Fibroblast of the aortic adventitia (primary cell): ENCODE measurements around the gene DPP6. TPM values are rescaled to one million over a fixed set of nuclear protein-coding genes. Genes with fewer than 3 reads are reported as not detected.

Experiments
- DNase-seq: peaks from one replicate; pipeline ENCODE4 v3.0.0-alpha.2; 2010; ENCODE audit warnings: low read depth
- H3K4me3 ChIP-seq: 2 replicates; pipeline ENCODE4 v1.5.1; 2011; ENCODE audit warnings: low read depth, mild to moderate bottlenecking, control low read depth, low read length, moderate library complexity
- total RNA-seq: library from RNA; depleted of rRNA; stranded (reverse); fragments of >200 nt; gene quantifications from 2 replicates; pipeline ENCODE4 v1.2.3, GENCODE V29; 2012; ENCODE audit warnings: low replicate concordance
- TF ChIP-seq, protein P1 (sequence below): IDR thresholded peaks from 2 replicates; pipeline ENCODE4 v1.5.1; 2011; ENCODE audit warnings: mild to moderate bottlenecking, low read length, control low read depth, inconsistent platforms; ENCODE audit not compliant: insufficient read depth

DPP6 gene
- total RNA-seq, 1 donor, result not detected

DNA sequence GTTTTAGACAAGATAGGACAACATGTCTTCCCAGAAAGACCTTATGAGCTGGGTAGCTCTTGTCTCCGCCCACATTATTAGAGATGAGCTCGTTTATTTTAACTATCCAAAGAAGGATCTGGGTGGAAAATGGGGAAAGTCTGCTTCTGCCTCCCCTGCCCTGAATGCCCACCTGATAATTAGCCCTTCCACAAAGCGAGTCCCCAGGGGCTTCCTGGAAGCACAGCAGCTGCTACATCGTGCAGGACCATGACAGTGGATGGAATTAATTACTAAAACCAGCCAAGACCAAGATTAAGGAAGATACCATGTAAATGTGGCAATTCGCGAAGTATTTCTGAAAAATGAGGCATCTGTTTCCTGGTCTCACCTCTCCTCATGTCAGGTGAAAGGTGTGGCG lies 576.4 kb downstream of the DPP6 start:
- H3K4me3 ChIP-seq, result no peak overlapping the region
- TF ChIP-seq, protein P1, sequence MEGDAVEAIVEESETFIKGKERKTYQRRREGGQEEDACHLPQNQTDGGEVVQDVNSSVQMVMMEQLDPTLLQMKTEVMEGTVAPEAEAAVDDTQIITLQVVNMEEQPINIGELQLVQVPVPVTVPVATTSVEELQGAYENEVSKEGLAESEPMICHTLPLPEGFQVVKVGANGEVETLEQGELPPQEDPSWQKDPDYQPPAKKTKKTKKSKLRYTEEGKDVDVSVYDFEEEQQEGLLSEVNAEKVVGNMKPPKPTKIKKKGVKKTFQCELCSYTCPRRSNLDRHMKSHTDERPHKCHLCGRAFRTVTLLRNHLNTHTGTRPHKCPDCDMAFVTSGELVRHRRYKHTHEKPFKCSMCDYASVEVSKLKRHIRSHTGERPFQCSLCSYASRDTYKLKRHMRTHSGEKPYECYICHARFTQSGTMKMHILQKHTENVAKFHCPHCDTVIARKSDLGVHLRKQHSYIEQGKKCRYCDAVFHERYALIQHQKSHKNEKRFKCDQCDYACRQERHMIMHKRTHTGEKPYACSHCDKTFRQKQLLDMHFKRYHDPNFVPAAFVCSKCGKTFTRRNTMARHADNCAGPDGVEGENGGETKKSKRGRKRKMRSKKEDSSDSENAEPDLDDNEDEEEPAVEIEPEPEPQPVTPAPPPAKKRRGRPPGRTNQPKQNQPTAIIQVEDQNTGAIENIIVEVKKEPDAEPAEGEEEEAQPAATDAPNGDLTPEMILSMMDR, result no peak
- no peak for DNase-seq

DNA sequence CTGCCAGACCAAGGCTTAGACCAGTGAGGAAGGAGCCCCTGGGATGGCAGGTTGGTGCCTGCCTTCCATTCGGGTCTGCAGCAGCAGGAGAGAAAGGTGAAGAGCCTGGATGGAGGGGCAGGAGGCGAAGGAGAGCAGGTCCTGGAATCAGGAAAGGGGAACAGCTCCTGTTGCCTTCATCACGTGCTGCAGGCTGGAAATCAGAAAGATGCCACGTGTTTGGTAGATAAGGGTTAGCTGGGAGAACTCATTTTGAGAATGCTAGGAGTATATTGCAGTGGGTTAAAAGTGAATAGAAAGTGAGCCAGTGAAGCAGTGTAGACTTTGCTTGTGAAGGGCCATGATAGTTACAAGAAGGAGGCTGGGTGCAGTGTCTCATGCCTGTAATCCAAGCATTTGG lies 579.0 kb downstream of the DPP6 start:
- no peak overlapping the region for H3K4me3 ChIP-seq
- TF ChIP-seq, protein P1, result no peak
- no peak for DNase-seq

DNA sequence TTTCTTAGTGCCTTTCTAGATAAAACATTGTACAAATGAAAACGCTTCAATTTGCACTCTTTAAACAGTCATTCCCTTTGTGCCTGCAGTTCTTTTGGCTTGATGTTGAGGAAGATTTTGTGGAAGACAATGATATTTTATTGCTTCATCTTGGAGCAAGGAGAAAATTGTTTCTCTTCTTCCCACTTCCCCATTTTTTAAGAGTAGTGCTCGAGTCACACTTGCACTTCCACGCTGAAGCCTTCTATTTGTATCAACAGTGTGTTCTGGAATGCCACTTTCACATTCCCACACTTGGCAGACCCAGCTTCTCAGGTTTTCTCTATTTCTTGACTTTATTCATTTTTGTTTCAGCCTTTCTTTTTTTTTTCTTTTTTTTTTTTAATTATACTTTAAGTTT lies 581.4 kb downstream of the DPP6 start:
- DNase-seq, result no peak
- no peak overlapping the region for H3K4me3 ChIP-seq
- TF ChIP-seq, protein P1, result no peak

DNA sequence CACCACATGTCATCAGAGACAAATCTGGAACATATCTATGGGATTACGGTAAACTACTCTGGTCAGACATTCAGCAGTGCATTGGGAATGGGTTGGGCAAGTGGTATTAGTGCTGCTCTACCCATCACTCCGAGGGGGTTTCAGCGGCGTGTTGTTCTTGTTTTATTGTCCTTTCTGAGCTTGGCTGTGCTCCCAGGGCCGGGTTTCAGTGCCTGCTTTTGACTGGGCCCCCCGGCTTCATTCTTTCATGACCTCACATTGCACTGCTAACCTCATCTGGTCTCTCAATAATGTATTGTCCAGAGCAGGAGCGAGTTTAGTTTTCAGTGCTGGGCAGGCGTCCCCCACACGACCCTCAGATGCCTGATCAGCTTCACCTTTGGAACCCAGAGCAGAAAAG lies 586.1 kb downstream of the DPP6 start:
- DNase-seq, result no peak
- TF ChIP-seq, protein P1, result no peak
- H3K4me3 ChIP-seq, result no peak overlapping the region

DNA sequence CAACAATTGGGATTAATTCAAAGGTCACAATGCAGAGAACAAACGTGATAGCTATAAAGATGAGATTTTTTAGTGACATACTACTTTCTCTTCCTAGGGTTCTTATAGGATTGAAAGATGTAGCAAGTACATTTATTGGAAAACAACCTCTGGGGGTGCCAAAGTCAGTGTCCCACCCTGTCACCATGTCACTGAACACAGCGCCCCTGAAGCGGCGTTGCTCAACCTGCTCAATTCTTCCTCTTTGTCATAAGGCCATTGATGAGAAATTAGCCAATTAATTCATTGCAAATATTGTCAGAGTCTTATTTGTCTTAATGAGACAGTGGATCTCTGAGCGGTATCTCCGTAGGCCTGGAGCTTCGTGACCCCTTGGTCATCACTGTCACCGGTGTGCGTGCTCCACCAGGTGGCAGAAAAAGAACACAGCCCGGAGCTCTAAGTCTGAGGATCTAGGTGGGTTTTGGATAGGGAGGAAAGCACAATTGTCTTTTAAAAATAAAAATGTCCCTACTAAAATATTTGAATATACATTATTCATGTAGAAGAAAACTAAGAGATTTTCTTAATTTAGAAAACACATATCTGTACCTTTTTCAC lies 588.2 kb downstream of the DPP6 start:
- TF ChIP-seq, protein P1, result no peak
- no peak for DNase-seq
- H3K4me3 ChIP-seq, result no peak overlapping the region

DNA sequence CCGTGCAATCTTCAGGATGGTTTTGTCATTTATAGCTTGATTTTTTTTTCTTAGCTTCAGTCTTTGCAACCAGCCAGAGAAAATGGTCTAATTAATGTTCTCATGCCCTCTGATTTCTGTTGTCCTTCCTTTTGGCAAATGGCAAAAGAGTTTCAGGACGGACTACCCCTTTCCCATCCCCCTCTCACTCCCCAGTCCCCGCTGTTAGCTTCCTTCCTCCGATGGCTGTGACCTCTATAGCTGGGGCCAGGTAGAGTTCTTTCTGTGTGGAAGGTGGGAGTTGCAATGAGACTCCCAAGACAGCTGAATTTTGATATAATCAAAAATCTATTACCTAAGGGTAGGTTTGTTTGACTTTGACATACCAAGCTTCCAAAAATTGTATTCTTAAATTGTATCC lies 588.7 kb downstream of the DPP6 start:
- DNase-seq, result no peak

DNA sequence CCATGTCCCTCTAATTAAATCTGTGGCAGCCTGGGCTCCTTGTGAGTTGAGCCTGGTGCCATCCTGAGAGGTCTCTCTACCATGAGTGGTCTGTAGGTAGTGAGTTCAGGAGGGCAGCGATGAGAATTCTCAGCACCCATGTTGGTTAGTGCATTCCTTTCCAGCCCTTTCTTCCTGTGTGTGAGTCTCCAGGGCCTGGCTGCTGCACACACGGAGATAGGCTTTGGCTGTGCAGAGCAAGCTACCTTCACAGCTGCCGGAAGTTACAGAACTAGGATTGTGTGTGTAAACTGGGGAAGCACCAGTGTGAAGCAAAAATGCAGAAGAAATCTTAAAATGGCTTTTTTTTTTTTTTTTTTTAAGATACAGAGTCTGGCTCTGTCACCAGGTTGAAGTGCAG lies 592.2 kb downstream of the DPP6 start:
- DNase-seq, result no peak
- no peak overlapping the region for H3K4me3 ChIP-seq
- TF ChIP-seq, protein P1, result no peak

More for the DNA sequence above, 588.7 kb downstream of the DPP6 start:
- H3K4me3 ChIP-seq, result no peak overlapping the region
- TF ChIP-seq, protein P1, result no peak
